NCI-H345 (cell line): ENCODE results near the gene DNASE1L3.

Source experiments
- DNase-seq: peaks from one replicate; lab custom pipeline; 2025; lab: John Stamatoyannopoulos, UW

Gene DNASE1L3

GRCh38 chr3:58179235-58180098 is 31.3 kb downstream of the DNASE1L3 start:
- DNase-seq = no peak

GRCh38 chr3:58178528-58179234 is 32.1 kb downstream of the DNASE1L3 start:
- DNase-seq = no peak

- DNase-seq = peak; percentile 65
Observed at GRCh38 chr3:58177747-58178527, 32.8 kb downstream of the DNASE1L3 start.

- DNase-seq = no peak
Observed at GRCh38 chr3:58176827-58177489, 33.8 kb downstream of the DNASE1L3 start.

GRCh38 chr3:58176185-58176530 is 34.6 kb downstream of the DNASE1L3 start:
- no peak for DNase-seq

- DNase-seq = no peak
Observed at GRCh38 chr3:58175437-58176184, 35.2 kb downstream of the DNASE1L3 start.

GRCh38 chr3:58175187-58175436 is 35.7 kb downstream of the DNASE1L3 start:
- no peak for DNase-seq

GRCh38 chr3:58173669-58174398 is 36.9 kb downstream of the DNASE1L3 start:
- peak; percentile 46 for DNase-seq

GRCh38 chr3:58173029-58173668 is 37.6 kb downstream of the DNASE1L3 start:
- DNase-seq = no peak

GRCh38 chr3:58171126-58171525 is 39.6 kb downstream of the DNASE1L3 start:
- DNase-seq = no peak

GRCh38 chr3:58170376-58170775 is 40.4 kb downstream of the DNASE1L3 start:
- no peak for DNase-seq

- DNase-seq = no peak
Observed at GRCh38 chr3:58169371-58169770, 41.4 kb downstream of the DNASE1L3 start.

- no peak for DNase-seq
Observed at GRCh38 chr3:58168498-58168897, 42.3 kb downstream of the DNASE1L3 start.

- no peak for DNase-seq
Observed at GRCh38 chr3:58167431-58168351, 43.1 kb downstream of the DNASE1L3 start.

GRCh38 chr3:58164906-58165821 is 45.6 kb downstream of the DNASE1L3 start:
- DNase-seq = no peak

- peak; percentile 79 for DNase-seq
Observed at GRCh38 chr3:58164199-58164879, 46.4 kb downstream of the DNASE1L3 start.

GRCh38 chr3:58163234-58163633 is 47.5 kb downstream of the DNASE1L3 start:
- DNase-seq = no peak
